ENCODE results near the gene GALNS. TPM values are rescaled to one million over a fixed set of nuclear protein-coding genes. Genes with fewer than 3 reads are reported as not detected.

GALNS gene
- total RNA-seq, 1 experiment from 2014 or later, result 81.6 TPM

GRCh38 chr16:88830258-88830657 lies 26.5 kb downstream of the GALNS start:
- CTCF ChIA-PET, result interaction anchor here (0.6 kb wide), 1 partner anchor 45 kb away, joined by 8 read pairs; no protein-coding TSS in a partner anchor
- in situ Hi-C loops (cut with HindIII; ENCODE audit: low pct_unique_long_range_greater_than_20kb, low sequenced_read_pairs) (no loop called here), intact Hi-C loops (cut with micrococcal nuclease; ENCODE audit: unreplicated experiment) (no loop called here)
- POLR2A ChIA-PET, result no interaction called here
- Histone ChIP-seq H3K36me3 (ENCODE audit: control insufficient read depth, insufficient read depth, low read length) (no peaks in the 10 kb centered on the region; the same call in 1 of the 2 replicates), H3K4me3 (ENCODE audit: low read depth in 2 of 2, low read length in 2 of 2) (no peak overlapping the region), H3K27ac (ENCODE audit: low read length) (no peak overlapping the region), H3K9me3 (ENCODE audit: control insufficient read depth, insufficient read depth, low read depth, low read length) (no peaks in the 10 kb centered on the region), H3K4me1 (ENCODE audit: control insufficient read depth, insufficient read depth, low read length) (no peaks in the 10 kb centered on the region), H3K27me3 (ENCODE audit: control insufficient read depth, insufficient read depth, low read length) (no peaks in the 10 kb centered on the region)
- DNase-seq (ENCODE audit: low read depth, low spot score) (no peak), ATAC-seq (no peak)
- no TSS peak for BruUV-seq (replicated peaks)
- no peak for TF ChIP-seq SIN3A (IDR thresholded peaks at IDR 0.05; ENCODE audit: borderline replicate concordance, insufficient read depth, low read depth, low read length)
- no peak for TF ChIP-seq TCF7L2 (IDR thresholded peaks at IDR 0.05; ENCODE audit: low read depth, low read length)
- TF ChIP-seq, protein P1, sequence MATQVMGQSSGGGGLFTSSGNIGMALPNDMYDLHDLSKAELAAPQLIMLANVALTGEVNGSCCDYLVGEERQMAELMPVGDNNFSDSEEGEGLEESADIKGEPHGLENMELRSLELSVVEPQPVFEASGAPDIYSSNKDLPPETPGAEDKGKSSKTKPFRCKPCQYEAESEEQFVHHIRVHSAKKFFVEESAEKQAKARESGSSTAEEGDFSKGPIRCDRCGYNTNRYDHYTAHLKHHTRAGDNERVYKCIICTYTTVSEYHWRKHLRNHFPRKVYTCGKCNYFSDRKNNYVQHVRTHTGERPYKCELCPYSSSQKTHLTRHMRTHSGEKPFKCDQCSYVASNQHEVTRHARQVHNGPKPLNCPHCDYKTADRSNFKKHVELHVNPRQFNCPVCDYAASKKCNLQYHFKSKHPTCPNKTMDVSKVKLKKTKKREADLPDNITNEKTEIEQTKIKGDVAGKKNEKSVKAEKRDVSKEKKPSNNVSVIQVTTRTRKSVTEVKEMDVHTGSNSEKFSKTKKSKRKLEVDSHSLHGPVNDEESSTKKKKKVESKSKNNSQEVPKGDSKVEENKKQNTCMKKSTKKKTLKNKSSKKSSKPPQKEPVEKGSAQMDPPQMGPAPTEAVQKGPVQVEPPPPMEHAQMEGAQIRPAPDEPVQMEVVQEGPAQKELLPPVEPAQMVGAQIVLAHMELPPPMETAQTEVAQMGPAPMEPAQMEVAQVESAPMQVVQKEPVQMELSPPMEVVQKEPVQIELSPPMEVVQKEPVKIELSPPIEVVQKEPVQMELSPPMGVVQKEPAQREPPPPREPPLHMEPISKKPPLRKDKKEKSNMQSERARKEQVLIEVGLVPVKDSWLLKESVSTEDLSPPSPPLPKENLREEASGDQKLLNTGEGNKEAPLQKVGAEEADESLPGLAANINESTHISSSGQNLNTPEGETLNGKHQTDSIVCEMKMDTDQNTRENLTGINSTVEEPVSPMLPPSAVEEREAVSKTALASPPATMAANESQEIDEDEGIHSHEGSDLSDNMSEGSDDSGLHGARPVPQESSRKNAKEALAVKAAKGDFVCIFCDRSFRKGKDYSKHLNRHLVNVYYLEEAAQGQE (IDR thresholded peaks at IDR 0.05; ENCODE audit: insufficient read depth in 1 of 2, low read depth in 2 of 2, low read length in 1 of 2), result no peak
- no peak for TF ChIP-seq CTCF (IDR thresholded peaks at IDR 0.05)
- TF ChIP-seq POLR2AphosphoS5 (IDR thresholded peaks at IDR 0.05; ENCODE audit: low read depth, low read length), result no peak

GRCh38 chr16:88828711-88829110 lies 28.0 kb downstream of the GALNS start:
- Histone ChIP-seq H3K9me3 (ENCODE audit: control insufficient read depth, insufficient read depth, low read depth, low read length) (no peaks in the 10 kb centered on the region), H3K27ac (ENCODE audit: low read length) (no peak overlapping the region), H3K4me3 (ENCODE audit: low read depth in 2 of 2, low read length in 2 of 2) (no peak overlapping the region), H3K36me3 (ENCODE audit: control insufficient read depth, insufficient read depth, low read length) (no peaks in the 10 kb centered on the region), H3K27me3 (ENCODE audit: control insufficient read depth, insufficient read depth, low read length) (no peaks in the 10 kb centered on the region), H3K4me1 (ENCODE audit: control insufficient read depth, insufficient read depth, low read length) (no peaks in the 10 kb centered on the region)
- in situ Hi-C loops (cut with HindIII; ENCODE audit: low pct_unique_long_range_greater_than_20kb, low sequenced_read_pairs), result no loop called here
- TF ChIP-seq TCF7L2 (IDR thresholded peaks at IDR 0.05; ENCODE audit: low read depth, low read length) (no peak), POLR2AphosphoS5 (IDR thresholded peaks at IDR 0.05; ENCODE audit: low read depth, low read length) (no peak), CTCF (IDR thresholded peaks at IDR 0.05) (no peak), SIN3A (IDR thresholded peaks at IDR 0.05; ENCODE audit: borderline replicate concordance, insufficient read depth, low read depth, low read length) (no peak)
- TF ChIP-seq, protein P1 (IDR thresholded peaks at IDR 0.05; ENCODE audit: insufficient read depth in 1 of 2, low read depth in 2 of 2, low read length in 1 of 2), result no peak
- DNase-seq (ENCODE audit: low read depth, low spot score), result no peak
- CTCF ChIA-PET, result no interaction called here
- no TSS peak for BruUV-seq (replicated peaks)
- intact Hi-C loops (cut with micrococcal nuclease; ENCODE audit: unreplicated experiment), result no loop called here
- POLR2A ChIA-PET, result no interaction called here
- no peak for ATAC-seq

Data from Panc1 (cell line).